ENCODE results near the gene ALX4. TPM values are rescaled to one million over a fixed set of nuclear protein-coding genes. Genes with fewer than 3 reads are reported as not detected.

The ALX4 gene
- 0.16 TPM in 1 of 2 replicates, not detected in the other for total RNA-seq (2014; rRNA removed; shearing (Covaris generic); ENCODE audit: low replicate concordance)

GRCh38 chr11:44309478-44310205 lies at the start of gene ALX4:
TSS of gene ALX4 (minus strand) at chr11:44310139. CDS start at chr11:44310062, 77 bp downstream.
- H3K9me3 ChIP-seq = no peaks in the 10 kb centered on the region
- H3K27me3 ChIP-seq = peaks cover 23% of the 10 kb centered on the region
- peak within 1 kb of the TSS; percentile 50 for H3K4me3 ChIP-seq
- DNase-seq = peak; percentile 68
- no peaks in the 10 kb centered on the region for H3K36me3 ChIP-seq

GRCh38 chr11:44359162-44359561 lies 49.2 kb upstream of the ALX4 start:
- H3K9me3 ChIP-seq = no peaks in the 10 kb centered on the region
- H3K4me3 ChIP-seq = no peak overlapping the region
- H3K36me3 ChIP-seq = no peaks in the 10 kb centered on the region
- H3K27me3 ChIP-seq = no peaks in the 10 kb centered on the region
- DNase-seq = no peak

GRCh38 chr11:44358713-44359112 lies 48.8 kb upstream of the ALX4 start:
- Histone ChIP-seq H3K27me3 (no peaks in the 10 kb centered on the region), H3K9me3 (no peaks in the 10 kb centered on the region), H3K4me3 (no peak overlapping the region), H3K36me3 (no peaks in the 10 kb centered on the region)
- DNase-seq = no peak

GRCh38 chr11:44357711-44358110 lies 47.8 kb upstream of the ALX4 start:
- Histone ChIP-seq H3K4me3 (no peak overlapping the region), H3K9me3 (no peaks in the 10 kb centered on the region), H3K36me3 (no peaks in the 10 kb centered on the region), H3K27me3 (no peaks in the 10 kb centered on the region)
- no peak for DNase-seq

GRCh38 chr11:44356351-44356750 lies 46.4 kb upstream of the ALX4 start:
- Histone ChIP-seq H3K4me3 (no peak overlapping the region), H3K27me3 (no peaks in the 10 kb centered on the region), H3K36me3 (no peaks in the 10 kb centered on the region), H3K9me3 (no peaks in the 10 kb centered on the region)
- DNase-seq = no peak

GRCh38 chr11:44351898-44352498 lies 42.1 kb upstream of the ALX4 start:
- DNase-seq = no peak
- Histone ChIP-seq H3K36me3 (no peaks in the 10 kb centered on the region), H3K4me3 (no peak overlapping the region), H3K9me3 (no peaks in the 10 kb centered on the region), H3K27me3 (no peaks in the 10 kb centered on the region)

- H3K36me3 ChIP-seq = no peaks in the 10 kb centered on the region
- no peak for DNase-seq
- no peaks in the 10 kb centered on the region for H3K27me3 ChIP-seq
- H3K9me3 ChIP-seq = no peaks in the 10 kb centered on the region
- H3K4me3 ChIP-seq = no peak overlapping the region
Measured at GRCh38 chr11:44351006-44351660, 41.2 kb upstream of the ALX4 start.

GRCh38 chr11:44349328-44349727 lies 39.4 kb upstream of the ALX4 start:
- Histone ChIP-seq H3K9me3 (no peaks in the 10 kb centered on the region), H3K27me3 (no peaks in the 10 kb centered on the region), H3K36me3 (no peaks in the 10 kb centered on the region), H3K4me3 (no peak overlapping the region)
- no peak for DNase-seq

GRCh38 chr11:44348721-44349120 lies 38.8 kb upstream of the ALX4 start:
- Histone ChIP-seq H3K9me3 (no peaks in the 10 kb centered on the region), H3K27me3 (no peaks in the 10 kb centered on the region), H3K4me3 (no peak overlapping the region), H3K36me3 (no peaks in the 10 kb centered on the region)
- DNase-seq = no peak

GRCh38 chr11:44348114-44348513 lies 38.2 kb upstream of the ALX4 start:
- H3K9me3 ChIP-seq = no peaks in the 10 kb centered on the region
- H3K27me3 ChIP-seq = no peaks in the 10 kb centered on the region
- DNase-seq = no peak
- no peaks in the 10 kb centered on the region for H3K36me3 ChIP-seq
- no peak overlapping the region for H3K4me3 ChIP-seq

- Histone ChIP-seq H3K4me3 (no peak overlapping the region), H3K9me3 (no peaks in the 10 kb centered on the region), H3K27me3 (no peaks in the 10 kb centered on the region), H3K36me3 (no peaks in the 10 kb centered on the region)
- DNase-seq = no peak
Measured at GRCh38 chr11:44347538-44347937, 37.6 kb upstream of the ALX4 start.

- H3K9me3 ChIP-seq = no peaks in the 10 kb centered on the region
- DNase-seq = no peak
- H3K4me3 ChIP-seq = no peak overlapping the region
- H3K27me3 ChIP-seq = no peaks in the 10 kb centered on the region
- H3K36me3 ChIP-seq = no peaks in the 10 kb centered on the region
Measured at GRCh38 chr11:44346983-44347382, 37.0 kb upstream of the ALX4 start.

- no peak overlapping the region for H3K4me3 ChIP-seq
- H3K27me3 ChIP-seq = no peaks in the 10 kb centered on the region
- H3K36me3 ChIP-seq = no peaks in the 10 kb centered on the region
- no peak for DNase-seq
- no peaks in the 10 kb centered on the region for H3K9me3 ChIP-seq
Measured at GRCh38 chr11:44345781-44346180, 35.8 kb upstream of the ALX4 start.

GRCh38 chr11:44344921-44345320 lies 35.0 kb upstream of the ALX4 start:
- H3K36me3 ChIP-seq = no peaks in the 10 kb centered on the region
- no peak overlapping the region for H3K4me3 ChIP-seq
- no peak for DNase-seq
- no peaks in the 10 kb centered on the region for H3K9me3 ChIP-seq
- no peaks in the 10 kb centered on the region for H3K27me3 ChIP-seq

GRCh38 chr11:44344423-44344820 lies 34.5 kb upstream of the ALX4 start:
- Histone ChIP-seq H3K4me3 (no peak overlapping the region), H3K27me3 (no peaks in the 10 kb centered on the region), H3K36me3 (no peaks in the 10 kb centered on the region), H3K9me3 (no peaks in the 10 kb centered on the region)
- DNase-seq = no peak

- Histone ChIP-seq H3K9me3 (no peaks in the 10 kb centered on the region), H3K4me3 (no peak overlapping the region), H3K36me3 (no peaks in the 10 kb centered on the region), H3K27me3 (no peaks in the 10 kb centered on the region)
- DNase-seq = no peak
Measured at GRCh38 chr11:44343778-44344422, 34.0 kb upstream of the ALX4 start.

GRCh38 chr11:44342616-44343015 lies 32.7 kb upstream of the ALX4 start:
- Histone ChIP-seq H3K36me3 (no peaks in the 10 kb centered on the region), H3K4me3 (no peak overlapping the region), H3K9me3 (no peaks in the 10 kb centered on the region), H3K27me3 (peaks cover 11% of the 10 kb centered on the region)
- DNase-seq = no peak

All from MG63 (cell line).